Thymus (tissue), 11 donors: Measurements from ENCODE around the gene MYL10. TPM values are rescaled to one million over a fixed set of nuclear protein-coding genes. Genes with fewer than 3 reads are reported as not detected.

Experiments
- DNase-seq, 9 donors: peaks; one replicate each; pipeline ENCODE4 v3.0.0-alpha.2; 2013; ENCODE audit warnings: low spot score in 9 of 9, low read depth in 6 of 9, missing footprints in 1 of 9
- H3K27ac ChIP-seq, 2 donors: one replicate each; pipeline ENCODE4 v1.5.1; 2013; ENCODE audit warnings: control low read depth in 1 of 2, low read depth in 1 of 2, low read length in 1 of 2, mild to moderate bottlenecking in 1 of 2, moderate library complexity in 1 of 2
- H3K27me3 ChIP-seq, 2 donors: one replicate each; pipeline ENCODE4 v1.5.1; 2013; ENCODE audit warnings: low read length in 1 of 2; ENCODE audit not compliant: control insufficient read depth in 2 of 2, insufficient read depth in 1 of 2
- H3K36me3 ChIP-seq, 2 donors: one replicate each; pipeline ENCODE4 v1.5.1; 2013; ENCODE audit warnings: low read length in 1 of 2, mild to moderate bottlenecking in 1 of 2, moderate library complexity in 1 of 2; ENCODE audit not compliant: control insufficient read depth in 2 of 2, insufficient read depth in 2 of 2
- H3K4me1 ChIP-seq, 2 donors: one replicate each; pipeline ENCODE4 v1.5.1; 2013; ENCODE audit warnings: low read length in 2 of 2; ENCODE audit not compliant: control insufficient read depth in 2 of 2, insufficient read depth in 2 of 2
- H3K4me3 ChIP-seq, 2 donors: one replicate each; pipeline ENCODE4 v1.5.1; 2013; ENCODE audit warnings: low read length in 2 of 2, control low read depth in 1 of 2, mild to moderate bottlenecking in 1 of 2
- H3K9me3 ChIP-seq, 2 donors: one replicate each; pipeline ENCODE4 v1.5.1; 2013; ENCODE audit warnings: low read length in 1 of 2, mild to moderate bottlenecking in 1 of 2; ENCODE audit not compliant: control insufficient read depth in 2 of 2, insufficient read depth in 1 of 2
- WGBS: extraction: QIAGEN DNeasy Blood & Tissue Kit; methylation state at CpG from one replicate; pipeline ENCODE4 v1.1.7; 2013; 5-methylcytosine and 5-hydroxymethylcytosine counted together
- polyA plus RNA-seq: library from polyadenylated mRNA; stranded (reverse); fragments of 200-250 nt; gene quantifications from one replicate; pipeline ENCODE4 v1.2.3, GENCODE V29; 2013
- total RNA-seq: library from RNA; stranded (reverse); fragments of 120-200 nt; gene quantifications from one replicate; pipeline ENCODE4 v1.2.4, GENCODE V29; 2013
- donor health status: healthy.

The MYL10 gene
- total and polyA plus RNA-seq, 2 donors = 0.32 TPM; not detected in 1

- H3K36me3 ChIP-seq = no peaks in the 10 kb centered on the region
- WGBS = 96% methylated on average over 4 of the region's 4 CpGs
- no peaks in the 10 kb centered on the region for H3K9me3 ChIP-seq
- DNase-seq = no peak
- peaks cover 0 to 9% of the 10 kb centered on the region in 2 donors for H3K27me3 ChIP-seq
- no peak overlapping the region for H3K27ac ChIP-seq
- H3K4me1 ChIP-seq = no peaks in the 10 kb centered on the region
- H3K4me3 ChIP-seq = no peak overlapping the region
These were observed 11.5 kb downstream of the MYL10 start for GRCh38 chr7:101617451-101618206.

DNA sequence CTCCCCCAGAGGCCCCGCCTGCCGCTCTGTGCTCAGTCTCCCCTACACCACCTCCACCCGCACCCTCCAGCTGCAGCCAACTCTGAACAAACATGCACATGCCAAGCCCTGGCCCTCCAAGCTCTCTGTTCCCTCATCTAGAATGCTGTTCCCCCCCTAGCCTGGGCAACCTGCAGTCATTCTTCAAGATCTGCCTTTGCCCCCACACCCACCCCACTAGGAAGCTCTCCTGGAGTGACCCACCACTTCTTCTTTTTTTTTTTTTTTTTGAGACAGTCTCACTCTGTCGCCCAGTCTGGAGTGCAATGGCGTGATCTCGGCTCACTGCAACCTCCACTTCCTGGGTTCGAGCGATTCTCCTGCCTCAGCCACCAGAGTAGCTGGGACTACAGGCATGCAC lies 13.7 kb downstream of the MYL10 start:
- Histone ChIP-seq H3K27ac (no peak overlapping the region), H3K36me3 (no peaks in the 10 kb centered on the region), H3K4me3 (no peak overlapping the region), H3K27me3 (peaks cover 0 to 9% of the 10 kb centered on the region in 2 donors), H3K4me1 (no peaks in the 10 kb centered on the region), H3K9me3 (no peaks in the 10 kb centered on the region)
- WGBS = 72% methylated on average over 8 of the region's 8 CpGs
- DNase-seq = no peak

DNA sequence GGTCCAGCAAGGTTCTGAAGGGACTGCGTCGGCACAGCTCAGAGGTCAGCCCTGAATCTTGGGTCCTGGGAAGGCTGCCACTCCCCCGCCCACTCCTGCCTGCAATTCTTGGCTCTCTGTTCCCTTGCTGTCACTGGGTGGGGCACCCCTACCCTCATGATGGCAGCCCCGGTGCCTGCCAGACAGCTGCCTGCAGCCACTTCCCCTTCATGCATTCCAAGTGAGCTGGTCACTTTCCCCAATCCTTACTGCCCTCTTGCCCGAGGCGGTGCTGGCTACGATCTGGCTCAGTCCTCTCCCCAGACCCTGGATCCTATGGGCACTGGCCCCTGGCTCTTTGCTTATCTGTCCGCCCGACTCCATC lies 14.2 kb downstream of the MYL10 start:
- Histone ChIP-seq H3K4me1 (no peaks in the 10 kb centered on the region), H3K9me3 (no peaks in the 10 kb centered on the region), H3K27ac (no peak overlapping the region), H3K4me3 (no peak overlapping the region), H3K36me3 (no peaks in the 10 kb centered on the region), H3K27me3 (peaks cover 0 to 9% of the 10 kb centered on the region in 2 donors)
- DNase-seq = no peak
- WGBS = 83% methylated on average over 9 of the region's 9 CpGs

DNA sequence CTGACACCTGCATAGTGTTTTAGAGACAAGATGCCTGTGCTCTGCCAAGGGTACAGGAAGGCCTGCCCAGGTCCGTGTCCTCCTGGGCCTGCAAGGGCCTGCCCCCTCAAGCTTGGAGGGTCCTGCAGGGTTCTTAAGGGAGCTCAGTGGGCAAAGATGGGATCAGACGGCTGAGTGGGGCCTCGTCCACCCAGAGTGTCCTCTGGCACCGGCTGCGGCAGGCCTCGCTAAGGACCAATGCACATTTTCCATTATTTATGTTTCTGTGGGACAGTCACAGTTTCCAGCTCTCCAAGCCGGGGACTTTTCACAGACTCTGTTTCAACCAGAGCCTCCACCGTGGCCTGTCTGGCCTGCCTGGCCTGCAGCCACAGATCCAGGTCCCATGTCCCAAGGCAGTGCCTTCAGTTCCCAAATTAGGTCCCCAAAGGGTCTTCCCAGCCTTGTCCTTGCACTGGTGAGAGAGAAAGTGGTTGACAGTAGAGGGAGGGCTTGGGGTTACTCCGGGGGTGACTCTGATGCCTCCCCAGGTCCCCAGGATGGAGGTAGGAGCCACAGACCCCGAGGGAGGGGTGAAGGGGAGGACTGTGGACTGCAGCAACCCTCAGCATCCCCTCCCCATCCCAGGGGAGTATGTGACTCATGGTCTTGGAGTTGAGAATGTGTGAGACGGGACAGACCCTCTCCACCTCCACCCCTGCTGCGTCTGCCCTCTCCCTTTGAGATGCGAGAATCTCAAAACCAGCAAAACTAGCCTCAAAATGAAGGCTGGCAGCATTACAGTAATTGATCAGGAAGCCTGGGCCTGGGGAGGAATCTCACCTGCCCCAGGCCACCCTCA lies 14.8 kb downstream of the MYL10 start:
- H3K27ac ChIP-seq = no peak overlapping the region
- no peaks in the 10 kb centered on the region for H3K4me1 ChIP-seq
- no peak overlapping the region for H3K4me3 ChIP-seq
- DNase-seq = no peak
- H3K27me3 ChIP-seq = peaks cover 0 to 9% of the 10 kb centered on the region in 2 donors
- 88% methylated on average over 13 of the region's 13 CpGs for WGBS
- H3K9me3 ChIP-seq = no peaks in the 10 kb centered on the region
- H3K36me3 ChIP-seq = no peaks in the 10 kb centered on the region

DNA sequence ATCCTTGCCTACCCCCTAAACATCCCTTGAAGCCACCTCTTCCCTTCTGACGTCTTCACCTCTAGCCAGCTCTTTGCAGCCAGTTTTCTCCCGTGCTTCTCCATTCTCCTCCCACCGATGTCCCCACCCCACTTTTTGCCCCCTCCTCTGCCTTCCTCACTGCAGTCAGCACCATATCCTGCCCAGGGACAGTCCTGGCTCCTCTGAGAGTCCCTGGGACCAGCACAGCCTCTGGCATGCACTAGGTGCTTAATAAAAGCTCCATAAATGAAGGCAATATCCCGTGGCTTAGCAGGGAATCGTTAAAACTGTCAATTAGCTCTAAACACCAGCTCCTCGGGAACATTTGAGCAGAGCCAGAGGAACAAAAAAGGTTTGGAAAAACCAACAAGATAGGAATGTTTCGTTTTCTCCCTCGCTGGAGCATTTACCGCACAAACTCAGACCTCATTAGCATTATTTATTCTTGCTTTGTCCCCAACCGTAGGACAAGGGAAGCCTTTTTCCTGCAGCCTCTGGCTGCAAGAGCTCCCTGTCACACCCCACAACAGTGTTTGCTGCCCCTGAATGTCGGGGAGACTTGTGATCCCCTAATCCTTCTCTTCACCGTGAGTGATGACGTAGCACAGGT lies 16.1 kb downstream of the MYL10 start:
- 85% methylated on average over 13 of the region's 13 CpGs for WGBS

GRCh38 chr7:101608772-101609713 lies 20.1 kb downstream of the MYL10 start:
- Histone ChIP-seq H3K4me3 (no peak overlapping the region), H3K9me3 (no peaks in the 10 kb centered on the region), H3K4me1 (no peaks in the 10 kb centered on the region), H3K27ac (no peak overlapping the region), H3K36me3 (no peaks in the 10 kb centered on the region), H3K27me3 (no peaks in the 10 kb centered on the region)
- no peak for DNase-seq
- 93% methylated on average over 12 of the region's 12 CpGs for WGBS

More for the DNA sequence above, 16.1 kb downstream of the MYL10 start:
- H3K4me1 ChIP-seq = no peaks in the 10 kb centered on the region
- no peak overlapping the region for H3K27ac ChIP-seq
- DNase-seq = no peak
- peaks cover 0 to 9% of the 10 kb centered on the region in 2 donors for H3K27me3 ChIP-seq
- H3K9me3 ChIP-seq = no peaks in the 10 kb centered on the region
- no peak overlapping the region for H3K4me3 ChIP-seq
- no peaks in the 10 kb centered on the region for H3K36me3 ChIP-seq

DNA sequence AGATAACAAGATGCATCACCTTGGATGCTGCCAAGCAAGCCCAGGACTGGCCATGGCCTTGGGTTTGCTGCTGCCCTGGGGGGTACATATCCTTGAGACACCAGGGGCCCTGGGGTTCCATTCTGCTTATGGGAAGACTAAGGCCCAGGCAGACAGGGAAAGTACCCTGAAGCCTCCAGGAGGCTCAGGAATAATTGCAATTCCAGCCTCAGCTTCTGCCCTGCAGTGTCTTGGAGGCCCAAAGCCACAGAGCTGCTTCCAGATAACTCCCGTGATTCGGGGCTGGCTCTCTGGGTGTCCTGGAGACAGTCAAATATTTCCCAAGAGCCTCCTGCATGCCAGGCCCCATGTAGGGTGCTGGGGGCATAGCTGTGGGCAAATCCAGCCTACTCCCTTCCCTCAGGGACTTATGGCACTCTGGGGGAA lies 22.6 kb downstream of the MYL10 start:
- 95% methylated on average over 2 of the region's 2 CpGs for WGBS
- Histone ChIP-seq H3K4me3 (no peak overlapping the region), H3K9me3 (no peaks in the 10 kb centered on the region), H3K27me3 (no peaks in the 10 kb centered on the region), H3K36me3 (no peaks in the 10 kb centered on the region), H3K4me1 (peaks cover 0 to 4% of the 10 kb centered on the region in 2 donors), H3K27ac (no peak overlapping the region)
- no peak for DNase-seq

DNA sequence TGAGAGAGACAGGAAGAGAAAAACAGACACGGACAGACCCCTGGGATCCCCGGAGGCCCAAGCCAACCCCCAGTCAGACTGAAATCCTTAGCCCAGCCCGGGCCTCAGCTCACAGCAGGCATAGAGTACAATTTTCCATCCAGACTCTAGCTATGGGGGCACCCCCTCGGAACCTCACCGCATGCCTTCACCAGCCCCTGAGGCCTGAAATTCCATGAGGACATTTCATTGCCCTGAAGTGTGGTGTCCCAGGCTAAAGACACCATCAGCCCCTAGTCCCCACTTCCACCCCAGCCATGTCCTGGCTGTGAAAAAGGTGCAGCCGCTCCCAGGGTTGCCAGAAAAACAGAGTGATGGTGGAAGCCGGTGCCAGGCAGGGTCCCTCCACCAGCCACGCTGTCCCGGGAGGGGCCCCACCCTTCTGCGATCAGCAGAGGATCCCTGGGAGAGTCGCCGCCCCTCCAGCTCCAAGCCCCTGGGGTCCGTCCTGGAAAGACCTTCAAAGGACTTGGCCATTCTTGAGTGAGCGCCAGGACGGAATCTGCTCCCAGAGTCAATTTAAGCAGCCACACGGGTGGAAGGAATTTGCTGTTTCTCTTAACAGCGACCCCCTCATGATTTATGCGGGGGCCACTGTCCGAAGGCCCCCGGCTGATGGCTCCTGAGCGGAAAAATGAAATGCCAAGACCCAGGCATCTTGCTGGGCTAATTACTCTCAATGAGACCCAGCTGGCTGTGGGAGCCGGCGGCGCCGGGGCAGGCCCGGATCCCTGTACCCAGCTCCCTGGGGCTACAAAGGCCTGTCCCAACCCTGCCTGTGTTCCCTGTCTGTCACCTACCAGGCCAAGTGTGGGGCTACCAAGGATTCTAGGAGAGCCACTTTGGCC lies 23.2 kb downstream of the MYL10 start:
- Histone ChIP-seq H3K4me1 (peaks cover 0 to 4% of the 10 kb centered on the region in 2 donors), H3K4me3 (no peak overlapping the region), H3K36me3 (no peaks in the 10 kb centered on the region), H3K27ac (no peak overlapping the region), H3K27me3 (no peaks in the 10 kb centered on the region), H3K9me3 (no peaks in the 10 kb centered on the region)
- 92% methylated on average over 26 of the region's 26 CpGs for WGBS
- DNase-seq = no peak
